ENCODE results near the gene CTNNA3. TPM values are rescaled to one million over a fixed set of nuclear protein-coding genes. Genes with fewer than 3 reads are reported as not detected.

Gene CTNNA3
- total and polyA plus RNA-seq, 4 donors, result 0.16 to 2.4 (median 1.4) TPM

DNA sequence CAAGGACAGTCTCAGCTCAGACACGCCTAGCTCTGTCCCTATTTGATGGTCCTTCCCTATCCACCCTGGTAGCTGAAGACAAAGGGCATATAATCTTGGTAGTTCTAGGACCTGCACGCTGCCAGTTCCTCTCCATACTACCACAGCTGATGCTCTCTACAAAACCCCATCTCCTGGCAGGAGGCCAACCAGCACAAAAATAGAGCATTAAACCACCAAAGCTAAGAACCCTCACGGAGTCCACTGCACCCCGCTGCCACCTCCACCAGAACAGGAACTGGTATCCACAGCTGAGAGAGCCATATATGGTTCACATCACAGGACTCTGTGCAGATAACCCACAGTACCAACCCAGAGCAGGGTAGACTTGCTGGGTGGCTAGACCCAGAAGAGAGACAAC lies 470.8 kb downstream of the CTNNA3 start:
- Histone ChIP-seq H3K4me1 (ENCODE audit: control insufficient read depth in 4 of 4, insufficient read depth in 4 of 4, low read length in 3 of 4) (peaks cover 3 to 15% (median 3%) of the 10 kb centered on the region in 4 donors), H3K27me3 (ENCODE audit: control insufficient read depth in 4 of 4, insufficient read depth in 4 of 4, low read length in 3 of 4) (no peaks in the 10 kb centered on the region), H3K27ac (ENCODE audit: low read depth in 1 of 2, low read length in 2 of 2) (peak overlapping the region; percentile 44 to 48), H3K36me3 (ENCODE audit: control insufficient read depth in 4 of 4, insufficient read depth in 3 of 4, low read depth in 1 of 4, low read length in 3 of 4) (no peaks in the 10 kb centered on the region), H3K9ac (ENCODE audit: low read depth in 1 of 2, low read length in 2 of 2) (no peak overlapping the region), H3K9me3 (ENCODE audit: control insufficient read depth in 4 of 4, low read length in 3 of 4) (no peaks in the 10 kb centered on the region), H3K4me3 (ENCODE audit: low read depth in 1 of 3, low read length in 3 of 3) (no peak overlapping the region)
- TF ChIP-seq, protein P1, sequence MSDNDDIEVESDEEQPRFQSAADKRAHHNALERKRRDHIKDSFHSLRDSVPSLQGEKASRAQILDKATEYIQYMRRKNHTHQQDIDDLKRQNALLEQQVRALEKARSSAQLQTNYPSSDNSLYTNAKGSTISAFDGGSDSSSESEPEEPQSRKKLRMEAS (IDR thresholded peaks at IDR 0.05), result no peak
- TF ChIP-seq, protein P2, sequence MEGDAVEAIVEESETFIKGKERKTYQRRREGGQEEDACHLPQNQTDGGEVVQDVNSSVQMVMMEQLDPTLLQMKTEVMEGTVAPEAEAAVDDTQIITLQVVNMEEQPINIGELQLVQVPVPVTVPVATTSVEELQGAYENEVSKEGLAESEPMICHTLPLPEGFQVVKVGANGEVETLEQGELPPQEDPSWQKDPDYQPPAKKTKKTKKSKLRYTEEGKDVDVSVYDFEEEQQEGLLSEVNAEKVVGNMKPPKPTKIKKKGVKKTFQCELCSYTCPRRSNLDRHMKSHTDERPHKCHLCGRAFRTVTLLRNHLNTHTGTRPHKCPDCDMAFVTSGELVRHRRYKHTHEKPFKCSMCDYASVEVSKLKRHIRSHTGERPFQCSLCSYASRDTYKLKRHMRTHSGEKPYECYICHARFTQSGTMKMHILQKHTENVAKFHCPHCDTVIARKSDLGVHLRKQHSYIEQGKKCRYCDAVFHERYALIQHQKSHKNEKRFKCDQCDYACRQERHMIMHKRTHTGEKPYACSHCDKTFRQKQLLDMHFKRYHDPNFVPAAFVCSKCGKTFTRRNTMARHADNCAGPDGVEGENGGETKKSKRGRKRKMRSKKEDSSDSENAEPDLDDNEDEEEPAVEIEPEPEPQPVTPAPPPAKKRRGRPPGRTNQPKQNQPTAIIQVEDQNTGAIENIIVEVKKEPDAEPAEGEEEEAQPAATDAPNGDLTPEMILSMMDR (IDR thresholded peaks at IDR 0.05; ENCODE audit: low read depth, low read length, missing input control), result no peak
- TF ChIP-seq RAD21 (IDR thresholded peaks at IDR 0.05), result no peak
- no peak for TF ChIP-seq HNF4G (IDR thresholded peaks at IDR 0.05)
- TF ChIP-seq, protein P3, sequence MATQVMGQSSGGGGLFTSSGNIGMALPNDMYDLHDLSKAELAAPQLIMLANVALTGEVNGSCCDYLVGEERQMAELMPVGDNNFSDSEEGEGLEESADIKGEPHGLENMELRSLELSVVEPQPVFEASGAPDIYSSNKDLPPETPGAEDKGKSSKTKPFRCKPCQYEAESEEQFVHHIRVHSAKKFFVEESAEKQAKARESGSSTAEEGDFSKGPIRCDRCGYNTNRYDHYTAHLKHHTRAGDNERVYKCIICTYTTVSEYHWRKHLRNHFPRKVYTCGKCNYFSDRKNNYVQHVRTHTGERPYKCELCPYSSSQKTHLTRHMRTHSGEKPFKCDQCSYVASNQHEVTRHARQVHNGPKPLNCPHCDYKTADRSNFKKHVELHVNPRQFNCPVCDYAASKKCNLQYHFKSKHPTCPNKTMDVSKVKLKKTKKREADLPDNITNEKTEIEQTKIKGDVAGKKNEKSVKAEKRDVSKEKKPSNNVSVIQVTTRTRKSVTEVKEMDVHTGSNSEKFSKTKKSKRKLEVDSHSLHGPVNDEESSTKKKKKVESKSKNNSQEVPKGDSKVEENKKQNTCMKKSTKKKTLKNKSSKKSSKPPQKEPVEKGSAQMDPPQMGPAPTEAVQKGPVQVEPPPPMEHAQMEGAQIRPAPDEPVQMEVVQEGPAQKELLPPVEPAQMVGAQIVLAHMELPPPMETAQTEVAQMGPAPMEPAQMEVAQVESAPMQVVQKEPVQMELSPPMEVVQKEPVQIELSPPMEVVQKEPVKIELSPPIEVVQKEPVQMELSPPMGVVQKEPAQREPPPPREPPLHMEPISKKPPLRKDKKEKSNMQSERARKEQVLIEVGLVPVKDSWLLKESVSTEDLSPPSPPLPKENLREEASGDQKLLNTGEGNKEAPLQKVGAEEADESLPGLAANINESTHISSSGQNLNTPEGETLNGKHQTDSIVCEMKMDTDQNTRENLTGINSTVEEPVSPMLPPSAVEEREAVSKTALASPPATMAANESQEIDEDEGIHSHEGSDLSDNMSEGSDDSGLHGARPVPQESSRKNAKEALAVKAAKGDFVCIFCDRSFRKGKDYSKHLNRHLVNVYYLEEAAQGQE (IDR thresholded peaks at IDR 0.05), result no peak
- no peak for DNase-seq (ENCODE audit: low spot score)
- WGBS, result 88% methylated on average over 4 of the region's 4 CpGs

DNA sequence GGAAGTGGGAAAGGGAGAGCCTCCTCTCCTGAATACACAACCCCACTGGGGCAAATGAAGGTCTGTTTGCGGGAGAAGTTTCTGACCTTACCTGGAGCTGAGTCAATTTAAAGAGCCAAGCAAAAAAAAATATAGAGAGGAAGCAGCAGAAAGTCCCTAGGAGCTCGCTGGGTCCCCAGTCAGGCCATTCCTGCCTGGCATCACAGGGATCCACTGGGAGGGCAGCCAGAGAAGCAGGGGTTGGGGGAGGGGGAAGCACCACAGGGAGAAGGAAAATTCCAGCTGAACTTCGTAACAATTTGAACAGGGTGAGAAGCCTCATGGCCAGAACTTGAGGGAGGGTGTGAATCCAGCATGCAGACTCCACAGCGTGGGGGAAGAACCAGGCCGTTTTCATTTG lies 471.4 kb downstream of the CTNNA3 start:
- no peaks in the 10 kb centered on the region for H3K27me3 ChIP-seq (ENCODE audit: control insufficient read depth in 4 of 4, insufficient read depth in 4 of 4, low read length in 3 of 4)
- DNase-seq (ENCODE audit: low spot score), result no peak
- H3K27ac ChIP-seq (ENCODE audit: low read depth in 1 of 2, low read length in 2 of 2), result peak overlapping the region; percentile 44 to 48
- TF ChIP-seq YY1 (IDR thresholded peaks at IDR 0.05) (no peak), EGR1 (IDR thresholded peaks at IDR 0.05; ENCODE audit: low read depth in 2 of 2) (no peak), TAF1 (conservative IDR thresholded peaks at IDR 0.05) (peak; percentile 43), HNF4A (conservative IDR thresholded peaks at IDR 0.05) (peak; percentile 21 to 53), GABPA (IDR thresholded peaks at IDR 0.05 in 1 of 2, conservative IDR thresholded peaks at IDR 0.05 in 1 of 2) (no peak), RXRA (IDR thresholded peaks at IDR 0.05) (peak; percentile 36 to 73), FOXA1 (IDR thresholded peaks at IDR 0.05) (no peak), SP1 (IDR thresholded peaks at IDR 0.05) (peak; percentile 73), HNF4G (IDR thresholded peaks at IDR 0.05) (no peak), RAD21 (IDR thresholded peaks at IDR 0.05) (peak in 1 of 2 donors; percentile 63), FOXA2 (IDR thresholded peaks at IDR 0.05) (no peak), NR2F2 (IDR thresholded peaks at IDR 0.05) (no peak), JUND (IDR thresholded peaks at IDR 0.05) (no peak)
- TF ChIP-seq, protein P4, sequence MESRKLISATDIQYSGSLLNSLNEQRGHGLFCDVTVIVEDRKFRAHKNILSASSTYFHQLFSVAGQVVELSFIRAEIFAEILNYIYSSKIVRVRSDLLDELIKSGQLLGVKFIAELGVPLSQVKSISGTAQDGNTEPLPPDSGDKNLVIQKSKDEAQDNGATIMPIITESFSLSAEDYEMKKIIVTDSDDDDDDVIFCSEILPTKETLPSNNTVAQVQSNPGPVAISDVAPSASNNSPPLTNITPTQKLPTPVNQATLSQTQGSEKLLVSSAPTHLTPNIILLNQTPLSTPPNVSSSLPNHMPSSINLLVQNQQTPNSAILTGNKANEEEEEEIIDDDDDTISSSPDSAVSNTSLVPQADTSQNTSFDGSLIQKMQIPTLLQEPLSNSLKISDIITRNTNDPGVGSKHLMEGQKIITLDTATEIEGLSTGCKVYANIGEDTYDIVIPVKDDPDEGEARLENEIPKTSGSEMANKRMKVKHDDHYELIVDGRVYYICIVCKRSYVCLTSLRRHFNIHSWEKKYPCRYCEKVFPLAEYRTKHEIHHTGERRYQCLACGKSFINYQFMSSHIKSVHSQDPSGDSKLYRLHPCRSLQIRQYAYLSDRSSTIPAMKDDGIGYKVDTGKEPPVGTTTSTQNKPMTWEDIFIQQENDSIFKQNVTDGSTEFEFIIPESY (IDR thresholded peaks at IDR 0.05), result no peak
- TF ChIP-seq, protein P1 (IDR thresholded peaks at IDR 0.05), result peak; percentile 44
- TF ChIP-seq, protein P5, sequence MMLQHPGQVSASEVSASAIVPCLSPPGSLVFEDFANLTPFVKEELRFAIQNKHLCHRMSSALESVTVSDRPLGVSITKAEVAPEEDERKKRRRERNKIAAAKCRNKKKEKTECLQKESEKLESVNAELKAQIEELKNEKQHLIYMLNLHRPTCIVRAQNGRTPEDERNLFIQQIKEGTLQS (IDR thresholded peaks at IDR 0.05), result no peak
- TF ChIP-seq, protein P2 (IDR thresholded peaks at IDR 0.05; ENCODE audit: low read depth, low read length, missing input control), result no peak
- TF ChIP-seq, protein P3 (IDR thresholded peaks at IDR 0.05), result peak; percentile 10
- 50% methylated on average over 5 of the region's 5 CpGs for WGBS
- H3K36me3 ChIP-seq (ENCODE audit: control insufficient read depth in 4 of 4, insufficient read depth in 3 of 4, low read depth in 1 of 4, low read length in 3 of 4), result no peaks in the 10 kb centered on the region
- H3K4me1 ChIP-seq (ENCODE audit: control insufficient read depth in 4 of 4, insufficient read depth in 4 of 4, low read length in 3 of 4), result peaks cover 3 to 12% (median 3%) of the 10 kb centered on the region in 4 donors
- H3K4me3 ChIP-seq (ENCODE audit: low read depth in 1 of 3, low read length in 3 of 3), result no peak overlapping the region
- no peaks in the 10 kb centered on the region for H3K9me3 ChIP-seq (ENCODE audit: control insufficient read depth in 4 of 4, low read length in 3 of 4)
- peak overlapping the region in 1 of 2 donors; percentile 24 for H3K9ac ChIP-seq (ENCODE audit: low read depth in 1 of 2, low read length in 2 of 2)
